SK-N-SH treated with all-trans-retinoic acid at 6 μM for 48 hours (cell line): ENCODE data around the gene GRIK2.
A peak's percentile ranks its signal among the peaks of the same experiment; 100 is the strongest.

Source experiments
- ATAC-seq: fragments of 200-7000 bp; cut with Tn5 transposase; 3 replicates; pipeline ENCODE4 v1.9.1; 2020; ENCODE audit warnings: mild to moderate bottlenecking, moderate library complexity
- ARNTL ChIP-seq: fragments of 450-650 bp; formaldehyde crosslinking; IDR thresholded peaks from 2 replicates; pipeline ENCODE4 v1.5.0; 2020; ENCODE audit warnings: low read depth, mild to moderate bottlenecking, moderate library complexity, borderline replicate concordance
- CSDC2 ChIP-seq: fragments of 250-450 bp; sonication (Bioruptor Pico); IDR thresholded peaks from 2 replicates; pipeline ENCODE4 v1.5.0; 2020; ENCODE audit warnings: mild to moderate bottlenecking, moderate library complexity
- CSRNP3 ChIP-seq: fragments of 250-450 bp; sonication (Bioruptor Pico); IDR thresholded peaks from 2 replicates; pipeline ENCODE4 v1.5.1; 2021; ENCODE audit warnings: mild to moderate bottlenecking, moderate library complexity
- ESRRG ChIP-seq: fragments of 250-450 bp; sonication (Bioruptor Pico); IDR thresholded peaks from 2 replicates; pipeline ENCODE4 v1.6.1; 2021; ENCODE audit warnings: mild to moderate bottlenecking
- GLIS3 ChIP-seq: fragments of 250-450 bp; sonication (Bioruptor Pico); IDR thresholded peaks from 2 replicates; pipeline ENCODE4 v1.5.0; 2020; ENCODE audit warnings: mild to moderate bottlenecking, moderate library complexity
- ISL1 ChIP-seq: fragments of 250-450 bp; sonication (Bioruptor Pico); IDR thresholded peaks from 2 replicates; pipeline ENCODE4 v2.1.2; 2022; ENCODE audit warnings: mild to moderate bottlenecking, moderate library complexity
- OSR1 ChIP-seq: fragments of 250-450 bp; sonication (Bioruptor Pico); IDR thresholded peaks from 2 replicates; pipeline ENCODE4 v1.8.0; 2022; ENCODE audit warnings: moderate library complexity, mild to moderate bottlenecking, inconsistent platforms
- PPARA ChIP-seq: fragments of 250-450 bp; sonication (Bioruptor Pico); IDR thresholded peaks from 2 replicates; pipeline ENCODE4 v1.5.0; 2020; ENCODE audit warnings: mild to moderate bottlenecking, borderline replicate concordance
- RARB ChIP-seq: fragments of 250-450 bp; sonication (Bioruptor Pico); IDR thresholded peaks from 2 replicates; pipeline ENCODE4 v1.8.0; 2021; ENCODE audit warnings: mild to moderate bottlenecking, moderate library complexity
- SNAI2 ChIP-seq: fragments of 250-450 bp; sonication (Bioruptor Pico); IDR thresholded peaks from 2 replicates; pipeline ENCODE4 v1.5.0; 2020; ENCODE audit warnings: mild to moderate bottlenecking, moderate library complexity
- TCF4 ChIP-seq: fragments of 250-450 bp; sonication (Bioruptor Pico); IDR thresholded peaks from 2 replicates; pipeline ENCODE4 v1.8.0; 2021; ENCODE audit warnings: mild to moderate bottlenecking, moderate library complexity, borderline replicate concordance
- TOX ChIP-seq: fragments of 250-450 bp; sonication (Bioruptor Pico); IDR thresholded peaks from 2 replicates; pipeline ENCODE4 v1.8.0; 2021; ENCODE audit warnings: mild to moderate bottlenecking, moderate library complexity, borderline replicate concordance
- TSHZ2 ChIP-seq: fragments of 250-450 bp; sonication (Bioruptor Pico); IDR thresholded peaks from 2 replicates; pipeline ENCODE4 v1.5.0; 2020; ENCODE audit warnings: mild to moderate bottlenecking, moderate library complexity
- ZC3H10 ChIP-seq: fragments of 250-450 bp; sonication (Bioruptor Pico); IDR thresholded peaks from 2 replicates; pipeline ENCODE4 v1.5.1; 2021; ENCODE audit warnings: mild to moderate bottlenecking, moderate library complexity
- ZFP3 ChIP-seq: fragments of 250-450 bp; sonication (Bioruptor Pico); IDR thresholded peaks from 2 replicates; pipeline ENCODE4 v1.5.0; 2020; ENCODE audit warnings: mild to moderate bottlenecking, moderate library complexity
- ZFP30 ChIP-seq: fragments of 450-650 bp; formaldehyde crosslinking; IDR thresholded peaks from 2 replicates; pipeline ENCODE4 v1.5.0; 2022; ENCODE audit warnings: mild to moderate bottlenecking, moderate library complexity
- ZNF70 ChIP-seq: fragments of 450-650 bp; formaldehyde crosslinking; IDR thresholded peaks from 2 replicates; pipeline ENCODE4 v1.5.0; 2020; ENCODE audit warnings: mild to moderate bottlenecking, moderate library complexity
- ZNF8 ChIP-seq: fragments of 450-650 bp; formaldehyde crosslinking; IDR thresholded peaks from 2 replicates; pipeline ENCODE4 v1.5.0; 2020; ENCODE audit warnings: mild to moderate bottlenecking, moderate library complexity
- TF ChIP-seq, protein P1 (sequence below): fragments of 250-450 bp; sonication (Bioruptor Pico); IDR thresholded peaks from 2 replicates; pipeline ENCODE4 v1.8.0; 2021; ENCODE audit warnings: low read depth, mild to moderate bottlenecking, moderate library complexity, borderline replicate concordance
- TF ChIP-seq, protein P2 (sequence below): fragments of 250-450 bp; sonication (Bioruptor Pico); IDR thresholded peaks from 2 replicates; pipeline ENCODE4 v1.8.0; 2020; ENCODE audit warnings: mild to moderate bottlenecking, moderate library complexity, borderline replicate concordance

Gene GRIK2

GRCh38 chr6:101595276-101595675 lies 201.8 kb downstream of the GRIK2 start:
- ATAC-seq, result no peak

GRCh38 chr6:101597693-101598092 lies 204.2 kb downstream of the GRIK2 start:
- peak; percentile 42; the same call in 1 of the 3 replicates for ATAC-seq

More at GRCh38 chr6:101595276-101595675, 201.8 kb downstream of the GRIK2 start:
- no peak for TF ChIP-seq PPARA (CRISPR knock-in tag)
- no peak for TF ChIP-seq RARB (CRISPR knock-in tag)

GRCh38 chr6:101605426-101605825 lies 211.9 kb downstream of the GRIK2 start:
- no peak for ATAC-seq
- TF ChIP-seq TSHZ2 (CRISPR knock-in tag) (no peak), ARNTL (CRISPR knock-in tag) (no peak), GLIS3 (CRISPR knock-in tag) (no peak), CSRNP3 (CRISPR knock-in tag) (no peak), ESRRG (CRISPR knock-in tag) (no peak), ZFP30 (CRISPR knock-in tag) (no peak), ZNF8 (CRISPR knock-in tag) (no peak), PPARA (CRISPR knock-in tag) (no peak), SNAI2 (CRISPR knock-in tag) (no peak), OSR1 (CRISPR knock-in tag) (no peak), ISL1 (no peak), TCF4 (CRISPR knock-in tag) (no peak), TOX (CRISPR knock-in tag) (no peak), ZFP3 (CRISPR knock-in tag) (no peak)
- TF ChIP-seq, protein P1, sequence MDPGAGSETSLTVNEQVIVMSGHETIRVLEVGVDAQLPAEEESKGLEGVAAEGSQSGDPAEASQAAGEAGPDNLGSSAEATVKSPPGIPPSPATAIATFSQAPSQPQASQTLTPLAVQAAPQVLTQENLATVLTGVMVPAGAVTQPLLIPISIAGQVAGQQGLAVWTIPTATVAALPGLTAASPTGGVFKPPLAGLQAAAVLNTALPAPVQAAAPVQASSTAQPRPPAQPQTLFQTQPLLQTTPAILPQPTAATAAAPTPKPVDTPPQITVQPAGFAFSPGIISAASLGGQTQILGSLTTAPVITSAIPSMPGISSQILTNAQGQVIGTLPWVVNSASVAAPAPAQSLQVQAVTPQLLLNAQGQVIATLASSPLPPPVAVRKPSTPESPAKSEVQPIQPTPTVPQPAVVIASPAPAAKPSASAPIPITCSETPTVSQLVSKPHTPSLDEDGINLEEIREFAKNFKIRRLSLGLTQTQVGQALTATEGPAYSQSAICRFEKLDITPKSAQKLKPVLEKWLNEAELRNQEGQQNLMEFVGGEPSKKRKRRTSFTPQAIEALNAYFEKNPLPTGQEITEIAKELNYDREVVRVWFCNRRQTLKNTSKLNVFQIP (CRISPR knock-in tag), result no peak
- TF ChIP-seq, protein P2, sequence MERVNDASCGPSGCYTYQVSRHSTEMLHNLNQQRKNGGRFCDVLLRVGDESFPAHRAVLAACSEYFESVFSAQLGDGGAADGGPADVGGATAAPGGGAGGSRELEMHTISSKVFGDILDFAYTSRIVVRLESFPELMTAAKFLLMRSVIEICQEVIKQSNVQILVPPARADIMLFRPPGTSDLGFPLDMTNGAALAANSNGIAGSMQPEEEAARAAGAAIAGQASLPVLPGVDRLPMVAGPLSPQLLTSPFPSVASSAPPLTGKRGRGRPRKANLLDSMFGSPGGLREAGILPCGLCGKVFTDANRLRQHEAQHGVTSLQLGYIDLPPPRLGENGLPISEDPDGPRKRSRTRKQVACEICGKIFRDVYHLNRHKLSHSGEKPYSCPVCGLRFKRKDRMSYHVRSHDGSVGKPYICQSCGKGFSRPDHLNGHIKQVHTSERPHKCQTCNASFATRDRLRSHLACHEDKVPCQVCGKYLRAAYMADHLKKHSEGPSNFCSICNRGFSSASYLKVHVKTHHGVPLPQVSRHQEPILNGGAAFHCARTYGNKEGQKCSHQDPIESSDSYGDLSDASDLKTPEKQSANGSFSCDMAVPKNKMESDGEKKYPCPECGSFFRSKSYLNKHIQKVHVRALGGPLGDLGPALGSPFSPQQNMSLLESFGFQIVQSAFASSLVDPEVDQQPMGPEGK, result no peak
- TF ChIP-seq, all 23 proteins: peak for 0

More at GRCh38 chr6:101597693-101598092, 204.2 kb downstream of the GRIK2 start:
- TF ChIP-seq CSDC2 (CRISPR knock-in tag), result no peak
- no peak for TF ChIP-seq SNAI2 (CRISPR knock-in tag)
- TF ChIP-seq PPARA (CRISPR knock-in tag), result no peak
- TF ChIP-seq ZNF70 (CRISPR knock-in tag), result no peak

DNA sequence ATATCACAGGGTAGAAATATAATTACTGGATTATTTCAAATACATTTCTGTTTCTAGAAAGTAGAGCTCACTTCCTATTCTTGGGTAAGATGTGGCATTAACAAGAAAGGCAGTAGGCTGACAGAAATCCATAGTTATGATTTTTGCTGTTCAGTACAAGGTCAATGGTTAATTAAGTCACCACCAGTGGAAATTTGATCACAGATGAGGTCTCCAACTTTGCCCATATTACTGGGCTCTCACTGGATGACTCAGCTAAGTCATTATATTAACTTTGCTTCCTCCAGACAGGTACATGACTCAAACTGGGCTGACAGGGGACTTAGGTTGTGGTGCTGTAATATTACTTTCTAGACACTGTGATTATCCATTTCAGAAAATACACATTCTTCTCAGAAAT lies 212.4 kb downstream of the GRIK2 start:
- TF ChIP-seq RARB (CRISPR knock-in tag) (no peak), TOX (CRISPR knock-in tag) (0 out of 2 replicates have a peak, but pooled peaks have one; percentile 5), ZC3H10 (CRISPR knock-in tag) (peak; percentile 27; the same call in 1 of the 2 replicates), ARNTL (CRISPR knock-in tag) (no peak), ISL1 (peak; percentile 28; the same call in 1 of the 2 replicates)
- TF ChIP-seq, protein P2, result peak; percentile 58; the same call in 1 of the 2 replicates
- ATAC-seq, result no peak
